Measurements from ENCODE around the gene CPXCR1. TPM values are rescaled to one million over a fixed set of nuclear protein-coding genes. Genes with fewer than 3 reads are reported as not detected.

The CPXCR1 gene
- total RNA-seq, 1 experiment from 2014 or later, result not detected

DNA sequence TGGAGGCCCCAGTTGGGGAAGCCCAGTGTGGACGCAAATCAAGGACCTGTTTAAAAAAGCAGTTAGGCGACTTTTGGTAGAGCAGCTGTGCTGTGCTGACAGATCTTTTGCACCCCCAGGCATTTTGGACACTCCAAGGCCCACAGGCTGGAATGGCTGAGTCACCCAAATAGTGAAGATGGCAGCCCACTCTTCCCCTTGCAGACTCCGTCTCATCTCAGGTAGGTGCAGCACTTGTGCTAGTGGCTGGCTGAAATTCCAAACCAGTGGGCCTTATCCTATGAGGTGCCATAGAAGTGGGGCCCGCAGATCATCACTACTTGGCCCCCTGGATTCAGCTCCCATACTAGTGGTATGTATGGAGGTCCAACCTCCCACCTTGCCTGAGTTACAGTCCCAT lies 42.8 kb downstream of the CPXCR1 start:
- DNase-seq (ENCODE audit: low spot score) (no peak), ATAC-seq (no peak)
- Mint-ChIP-seq H3K27me3 (ENCODE audit: low read depth) (no peaks in the 10 kb centered on the region), H3K9me3 (peaks cover 16% of the 10 kb centered on the region), H3K4me1 (peaks cover 10% of the 10 kb centered on the region), H3K4me3 (no peak overlapping the region), H3K36me3 (peaks cover 17% of the 10 kb centered on the region), H3K27ac (no peak overlapping the region)
- CTCF ChIA-PET, result no interaction called here
- POLR2A ChIA-PET, result no interaction called here
- TF ChIP-seq SP1 (CRISPR knock-in tag; conservative IDR thresholded peaks at IDR 0.05), result no peak
- TF ChIP-seq NR3C1 (CRISPR knock-in tag; conservative IDR thresholded peaks at IDR 0.05; ENCODE audit: low read depth), result no peak
- TF ChIP-seq HMGA2 (CRISPR knock-in tag; IDR thresholded peaks at IDR 0.05), result no peak
- no peak for TF ChIP-seq IRF2 (CRISPR knock-in tag; IDR thresholded peaks at IDR 0.05; ENCODE audit: borderline replicate concordance, low read depth)
- TF ChIP-seq, protein P1, sequence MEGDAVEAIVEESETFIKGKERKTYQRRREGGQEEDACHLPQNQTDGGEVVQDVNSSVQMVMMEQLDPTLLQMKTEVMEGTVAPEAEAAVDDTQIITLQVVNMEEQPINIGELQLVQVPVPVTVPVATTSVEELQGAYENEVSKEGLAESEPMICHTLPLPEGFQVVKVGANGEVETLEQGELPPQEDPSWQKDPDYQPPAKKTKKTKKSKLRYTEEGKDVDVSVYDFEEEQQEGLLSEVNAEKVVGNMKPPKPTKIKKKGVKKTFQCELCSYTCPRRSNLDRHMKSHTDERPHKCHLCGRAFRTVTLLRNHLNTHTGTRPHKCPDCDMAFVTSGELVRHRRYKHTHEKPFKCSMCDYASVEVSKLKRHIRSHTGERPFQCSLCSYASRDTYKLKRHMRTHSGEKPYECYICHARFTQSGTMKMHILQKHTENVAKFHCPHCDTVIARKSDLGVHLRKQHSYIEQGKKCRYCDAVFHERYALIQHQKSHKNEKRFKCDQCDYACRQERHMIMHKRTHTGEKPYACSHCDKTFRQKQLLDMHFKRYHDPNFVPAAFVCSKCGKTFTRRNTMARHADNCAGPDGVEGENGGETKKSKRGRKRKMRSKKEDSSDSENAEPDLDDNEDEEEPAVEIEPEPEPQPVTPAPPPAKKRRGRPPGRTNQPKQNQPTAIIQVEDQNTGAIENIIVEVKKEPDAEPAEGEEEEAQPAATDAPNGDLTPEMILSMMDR (IDR thresholded peaks at IDR 0.05), result no peak
- no peak for TF ChIP-seq CREM (CRISPR knock-in tag; IDR thresholded peaks at IDR 0.05)
- TF ChIP-seq OVOL2 (CRISPR knock-in tag; IDR thresholded peaks at IDR 0.05; ENCODE audit: borderline replicate concordance), result no peak
- TF ChIP-seq ELF4 (CRISPR knock-in tag; IDR thresholded peaks at IDR 0.05; ENCODE audit: low read depth), result no peak
- no peak for TF ChIP-seq GRHL2 (CRISPR knock-in tag; IDR thresholded peaks at IDR 0.05; ENCODE audit: insufficient replicate concordance, severe bottlenecking)
- TF ChIP-seq FOXP1 (CRISPR knock-in tag; IDR thresholded peaks at IDR 0.05; ENCODE audit: borderline replicate concordance), result no peak
- TF ChIP-seq, protein P2, sequence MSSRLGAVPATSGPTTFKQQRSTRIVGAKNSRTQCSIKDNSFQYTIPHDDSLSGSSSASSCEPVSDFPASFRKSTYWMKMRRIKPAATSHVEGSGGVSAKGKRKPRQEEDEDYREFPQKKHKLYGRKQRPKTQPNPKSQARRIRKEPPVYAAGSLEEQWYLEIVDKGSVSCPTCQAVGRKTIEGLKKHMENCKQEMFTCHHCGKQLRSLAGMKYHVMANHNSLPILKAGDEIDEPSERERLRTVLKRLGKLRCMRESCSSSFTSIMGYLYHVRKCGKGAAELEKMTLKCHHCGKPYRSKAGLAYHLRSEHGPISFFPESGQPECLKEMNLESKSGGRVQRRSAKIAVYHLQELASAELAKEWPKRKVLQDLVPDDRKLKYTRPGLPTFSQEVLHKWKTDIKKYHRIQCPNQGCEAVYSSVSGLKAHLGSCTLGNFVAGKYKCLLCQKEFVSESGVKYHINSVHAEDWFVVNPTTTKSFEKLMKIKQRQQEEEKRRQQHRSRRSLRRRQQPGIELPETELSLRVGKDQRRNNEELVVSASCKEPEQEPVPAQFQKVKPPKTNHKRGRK (CRISPR knock-in tag; IDR thresholded peaks at IDR 0.05; ENCODE audit: borderline replicate concordance), result no peak
- no peak for TF ChIP-seq IRF1 (CRISPR knock-in tag; IDR thresholded peaks at IDR 0.05)
- TF ChIP-seq, protein P3, sequence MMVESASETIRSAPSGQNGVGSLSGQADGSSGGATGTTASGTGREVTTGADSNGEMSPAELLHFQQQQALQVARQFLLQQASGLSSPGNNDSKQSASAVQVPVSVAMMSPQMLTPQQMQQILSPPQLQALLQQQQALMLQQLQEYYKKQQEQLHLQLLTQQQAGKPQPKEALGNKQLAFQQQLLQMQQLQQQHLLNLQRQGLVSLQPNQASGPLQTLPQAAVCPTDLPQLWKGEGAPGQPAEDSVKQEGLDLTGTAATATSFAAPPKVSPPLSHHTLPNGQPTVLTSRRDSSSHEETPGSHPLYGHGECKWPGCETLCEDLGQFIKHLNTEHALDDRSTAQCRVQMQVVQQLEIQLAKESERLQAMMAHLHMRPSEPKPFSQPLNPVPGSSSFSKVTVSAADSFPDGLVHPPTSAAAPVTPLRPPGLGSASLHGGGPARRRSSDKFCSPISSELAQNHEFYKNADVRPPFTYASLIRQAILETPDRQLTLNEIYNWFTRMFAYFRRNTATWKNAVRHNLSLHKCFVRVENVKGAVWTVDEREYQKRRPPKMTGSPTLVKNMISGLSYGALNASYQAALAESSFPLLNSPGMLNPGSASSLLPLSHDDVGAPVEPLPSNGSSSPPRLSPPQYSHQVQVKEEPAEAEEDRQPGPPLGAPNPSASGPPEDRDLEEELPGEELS (CRISPR knock-in tag; IDR thresholded peaks at IDR 0.05), result no peak
- no peak for TF ChIP-seq GTF2I (CRISPR knock-in tag; conservative IDR thresholded peaks at IDR 0.05)
- TF ChIP-seq, protein P4, sequence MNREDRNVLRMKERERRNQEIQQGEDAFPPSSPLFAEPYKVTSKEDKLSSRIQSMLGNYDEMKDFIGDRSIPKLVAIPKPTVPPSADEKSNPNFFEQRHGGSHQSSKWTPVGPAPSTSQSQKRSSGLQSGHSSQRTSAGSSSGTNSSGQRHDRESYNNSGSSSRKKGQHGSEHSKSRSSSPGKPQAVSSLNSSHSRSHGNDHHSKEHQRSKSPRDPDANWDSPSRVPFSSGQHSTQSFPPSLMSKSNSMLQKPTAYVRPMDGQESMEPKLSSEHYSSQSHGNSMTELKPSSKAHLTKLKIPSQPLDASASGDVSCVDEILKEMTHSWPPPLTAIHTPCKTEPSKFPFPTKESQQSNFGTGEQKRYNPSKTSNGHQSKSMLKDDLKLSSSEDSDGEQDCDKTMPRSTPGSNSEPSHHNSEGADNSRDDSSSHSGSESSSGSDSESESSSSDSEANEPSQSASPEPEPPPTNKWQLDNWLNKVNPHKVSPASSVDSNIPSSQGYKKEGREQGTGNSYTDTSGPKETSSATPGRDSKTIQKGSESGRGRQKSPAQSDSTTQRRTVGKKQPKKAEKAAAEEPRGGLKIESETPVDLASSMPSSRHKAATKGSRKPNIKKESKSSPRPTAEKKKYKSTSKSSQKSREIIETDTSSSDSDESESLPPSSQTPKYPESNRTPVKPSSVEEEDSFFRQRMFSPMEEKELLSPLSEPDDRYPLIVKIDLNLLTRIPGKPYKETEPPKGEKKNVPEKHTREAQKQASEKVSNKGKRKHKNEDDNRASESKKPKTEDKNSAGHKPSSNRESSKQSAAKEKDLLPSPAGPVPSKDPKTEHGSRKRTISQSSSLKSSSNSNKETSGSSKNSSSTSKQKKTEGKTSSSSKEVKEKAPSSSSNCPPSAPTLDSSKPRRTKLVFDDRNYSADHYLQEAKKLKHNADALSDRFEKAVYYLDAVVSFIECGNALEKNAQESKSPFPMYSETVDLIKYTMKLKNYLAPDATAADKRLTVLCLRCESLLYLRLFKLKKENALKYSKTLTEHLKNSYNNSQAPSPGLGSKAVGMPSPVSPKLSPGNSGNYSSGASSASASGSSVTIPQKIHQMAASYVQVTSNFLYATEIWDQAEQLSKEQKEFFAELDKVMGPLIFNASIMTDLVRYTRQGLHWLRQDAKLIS (CRISPR knock-in tag; IDR thresholded peaks at IDR 0.05; ENCODE audit: borderline replicate concordance), result no peak
- no peak for TF ChIP-seq EMX1 (CRISPR knock-in tag; IDR thresholded peaks at IDR 0.05)
